Thyroid gland (tissue), 4 donors: ENCODE measurements around the gene PLEKHM1.
"Not testable (repeated sequence)": the region's sequence is repeated elsewhere in the genome, so short reads cannot be mapped to it uniquely, and the experiment has no call there.

ENCODE experiments used
- CTCF ChIP-seq, 6 experiments: fragments of 200-600 bp in 3 of 6; fragments of 450-650 bp in 3 of 6; sonication (generic) in 3 of 6; IDR thresholded peaks; one replicate each; pipeline ENCODE4 v1.5.1; 2016 to 2019; ENCODE audit warnings: antibody characterized with exemption in 6 of 6, mild to moderate bottlenecking in 2 of 6, inconsistent platforms in 1 of 6, moderate library complexity in 1 of 6
- POLR2A ChIP-seq, 2 donors: fragments of 450-650 bp; IDR thresholded peaks; one replicate each; pipeline ENCODE4 v1.6.1; 2017; ENCODE audit warnings: antibody characterized with exemption in 2 of 2, mild to moderate bottlenecking in 2 of 2, moderate library complexity in 1 of 2

DNA sequence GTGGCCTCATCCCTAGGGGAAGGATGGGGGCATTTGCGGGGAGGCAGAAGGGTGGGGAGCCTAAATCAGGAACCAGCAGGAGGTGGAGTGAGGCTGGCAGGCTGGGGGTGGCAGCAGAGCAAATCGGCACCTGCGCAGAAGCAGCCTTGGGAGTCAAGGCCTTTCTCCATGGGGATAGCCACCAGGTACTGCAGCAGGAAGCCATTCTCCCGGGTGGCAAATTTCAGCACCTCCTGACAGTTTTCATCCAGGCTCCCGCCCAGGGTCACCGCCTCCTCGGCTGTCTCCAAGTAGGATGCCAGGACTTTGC lies 37.3 kb downstream of the PLEKHM1 start:
- TF ChIP-seq CTCF, POLR2A (IDR thresholded peaks at IDR 0.05): not testable (repeated sequence)
